AG04450 (cell line): Measurements from ENCODE around the gene CDC73. TPM values are rescaled to one million over a fixed set of nuclear protein-coding genes. Genes with fewer than 3 reads are reported as not detected.
"Not testable (repeated sequence)": the region's sequence is repeated elsewhere in the genome, so short reads cannot be mapped to it uniquely, and the experiment has no call there.

ENCODE experiments used
- CTCF ChIA-PET: fragments of 300-600, 350-600 bp; formaldehyde crosslinking; extraction: SDS; loops from one replicate; lab custom pipeline; 2022; ENCODE audit warnings: antibody characterized with exemption, inconsistent platforms; lab: Charles Lee
- POLR2A ChIA-PET: fragments of 350-600 bp; formaldehyde crosslinking; extraction: SDS; loops from one replicate; lab custom pipeline; 2021; ENCODE audit warnings: antibody characterized with exemption, inconsistent platforms; lab: Yijun Ruan, JAX
- DNase-seq: peaks from one replicate; pipeline ENCODE4 v3.0.0-alpha.2; 2011; ENCODE audit warnings: low read depth, low spot score
- H3K27ac ChIP-seq: one replicate; pipeline ENCODE4 v1.5.1; 2012; ENCODE audit warnings: low read depth, low read length, control low read depth
- H3K27me3 ChIP-seq: one replicate; pipeline ENCODE4 v1.6.0; 2012; ENCODE audit warnings: low read length; ENCODE audit not compliant: control insufficient read depth, insufficient read depth
- H3K4me3 ChIP-seq: 2 replicates; pipeline ENCODE4 v1.5.1; 2011; ENCODE audit warnings: mild to moderate bottlenecking, low read depth, low read length, control low read depth
- H3K9me3 ChIP-seq: 2 replicates; pipeline ENCODE4 v1.5.1; 2012; ENCODE audit warnings: low read length; ENCODE audit not compliant: control insufficient read depth, insufficient read depth
- CTCF ChIP-seq: IDR thresholded peaks from 2 replicates; pipeline ENCODE4 v1.5.1; 2011; ENCODE audit warnings: low read depth, low read length, control low read depth, inconsistent platforms
- polyA plus RNA-seq: library from polyadenylated mRNA; depleted of rRNA; stranded (reverse); fragments of >200 nt; gene quantifications from 2 replicates; pipeline ENCODE4 v1.2.3, GENCODE V29; 2011

Gene CDC73
- polyA plus RNA-seq, 1 experiment = 56.4 TPM

- H3K27ac ChIP-seq = no peak overlapping the region
- CTCF ChIA-PET = no interaction called here
- DNase-seq = no peak
- POLR2A ChIA-PET = no interaction called here
- H3K9me3 ChIP-seq = no peaks in the 10 kb centered on the region
- no peak overlapping the region for H3K4me3 ChIP-seq
- TF ChIP-seq CTCF = no peak
- H3K27me3 ChIP-seq = no peaks in the 10 kb centered on the region
Measured at GRCh38 chr1:193222056-193222615, 100.3 kb downstream of the CDC73 start.

GRCh38 chr1:193229136-193229535 lies 107.3 kb downstream of the CDC73 start:
- ChIA-PET CTCF (no interaction called here), POLR2A (no interaction called here)
- no peak for TF ChIP-seq CTCF
- peak overlapping the region; percentile 34 for H3K27ac ChIP-seq
- no peaks in the 10 kb centered on the region for H3K9me3 ChIP-seq
- H3K27me3 ChIP-seq = no peaks in the 10 kb centered on the region
- DNase-seq = peak; percentile 24
- H3K4me3 ChIP-seq = no peak overlapping the region

GRCh38 chr1:193231146-193231545 lies 109.3 kb downstream of the CDC73 start:
- H3K9me3 ChIP-seq, CTCF ChIA-PET, H3K27ac ChIP-seq, DNase-seq, H3K4me3 ChIP-seq, H3K27me3 ChIP-seq, POLR2A ChIA-PET: not testable (repeated sequence)

- CTCF ChIA-PET = interaction anchor here (1.1 kb wide), 1 partner anchor 92 kb away, joined by 3 read pairs; no protein-coding TSS in a partner anchor
- H3K27me3 ChIP-seq = no peaks in the 10 kb centered on the region
- no peak overlapping the region for H3K4me3 ChIP-seq
- TF ChIP-seq CTCF = no peak
- H3K27ac ChIP-seq = no peak overlapping the region
- no peak for DNase-seq
- no peaks in the 10 kb centered on the region for H3K9me3 ChIP-seq
- POLR2A ChIA-PET = no interaction called here
Measured at GRCh38 chr1:193234530-193234929, 112.7 kb downstream of the CDC73 start.

- no peaks in the 10 kb centered on the region for H3K27me3 ChIP-seq
- CTCF ChIA-PET = no interaction called here
- no peak for DNase-seq
- POLR2A ChIA-PET = no interaction called here
- H3K9me3 ChIP-seq = no peaks in the 10 kb centered on the region
- no peak overlapping the region for H3K27ac ChIP-seq
- H3K4me3 ChIP-seq = no peak overlapping the region
- TF ChIP-seq CTCF = no peak
Measured at GRCh38 chr1:193237381-193237978, 115.6 kb downstream of the CDC73 start.
